Forelimb muscle (tissue), 1 donor: Measurements from ENCODE around the gene SLC29A3. TPM values are rescaled to one million over a fixed set of nuclear protein-coding genes. Genes with fewer than 3 reads are reported as not detected.
"Not testable (repeated sequence)": the region's sequence is repeated elsewhere in the genome, so short reads cannot be mapped to it uniquely, and the experiment has no call there.

Source experiments
- DNase-seq: peaks from one replicate; pipeline ENCODE4 v3.0.0-alpha.2; 2013; ENCODE audit warnings: low read depth
- polyA plus RNA-seq: library from polyadenylated mRNA; unstranded; fragments of 120-200 nt; gene quantifications from one replicate; pipeline ENCODE4 v1.2.1, GENCODE V29; 2013; ENCODE audit not compliant: insufficient read length

The SLC29A3 gene
- polyA plus RNA-seq, 1 donor = 3.7 TPM

- DNase-seq = no peak
Observed at GRCh38 chr10:71344993-71345480, 26.0 kb downstream of the SLC29A3 start.

GRCh38 chr10:71345694-71346093 is 26.6 kb downstream of the SLC29A3 start:
- no peak for DNase-seq

- no peak for DNase-seq
Observed at GRCh38 chr10:71346731-71347130, 27.7 kb downstream of the SLC29A3 start.

GRCh38 chr10:71347587-71348395 is 28.7 kb downstream of the SLC29A3 start:
- DNase-seq = no peak

- no peak for DNase-seq
Observed at GRCh38 chr10:71348850-71349249, 29.8 kb downstream of the SLC29A3 start.

GRCh38 chr10:71349406-71349805 is 30.3 kb downstream of the SLC29A3 start:
- no peak for DNase-seq

GRCh38 chr10:71351087-71351486 is 32.0 kb downstream of the SLC29A3 start:
- no peak for DNase-seq

- DNase-seq = no peak
Observed at GRCh38 chr10:71351628-71352319, 32.7 kb downstream of the SLC29A3 start.

GRCh38 chr10:71353639-71354038 is 34.6 kb downstream of the SLC29A3 start:
- DNase-seq = no peak

GRCh38 chr10:71354776-71355175 is 35.7 kb downstream of the SLC29A3 start:
- DNase-seq = no peak

- no peak for DNase-seq
Observed at GRCh38 chr10:71355886-71356285, 36.8 kb downstream of the SLC29A3 start.

- DNase-seq = no peak
Observed at GRCh38 chr10:71357792-71358265, 38.8 kb downstream of the SLC29A3 start.

GRCh38 chr10:71358277-71358676 is 39.2 kb downstream of the SLC29A3 start:
- DNase-seq = no peak

- DNase-seq = not testable (repeated sequence)
Observed at GRCh38 chr10:71358906-71359305, 39.8 kb downstream of the SLC29A3 start.

- DNase-seq = no peak
Observed at GRCh38 chr10:71359364-71360046, 40.4 kb downstream of the SLC29A3 start.

- no peak for DNase-seq
Observed at GRCh38 chr10:71360735-71361134, 41.7 kb downstream of the SLC29A3 start.

- DNase-seq = no peak
Observed at GRCh38 chr10:71361581-71361980, 42.5 kb downstream of the SLC29A3 start.

GRCh38 chr10:71362141-71362540 is 43.1 kb downstream of the SLC29A3 start:
- no peak for DNase-seq

GRCh38 chr10:71363936-71364335 is 44.9 kb downstream of the SLC29A3 start:
- no peak for DNase-seq

GRCh38 chr10:71365366-71365765 is 46.3 kb downstream of the SLC29A3 start:
- DNase-seq = no peak

- DNase-seq = no peak
Observed at GRCh38 chr10:71366690-71367089, 47.6 kb downstream of the SLC29A3 start.

- DNase-seq = no peak
Observed at GRCh38 chr10:71367271-71367670, 48.2 kb downstream of the SLC29A3 start.
